K562 (cell line): ENCODE data around the gene SLTM. TPM values are rescaled to one million over a fixed set of nuclear protein-coding genes. Genes with fewer than 3 reads are reported as not detected.

Experiments
- COPS2 ChIP-seq: fragments of 450-650 bp; conservative IDR thresholded peaks from 2 replicates; pipeline ENCODE4 v1.6.1; 2016; ENCODE audit warnings: mild to moderate bottlenecking, moderate library complexity
- NR3C1 ChIP-seq: sonication (generic); formaldehyde crosslinking; IDR thresholded peaks from 2 replicates; pipeline ENCODE4 v1.8.1; 2022; ENCODE audit warnings: missing genetic modification reagents
- U2AF2 ChIP-seq: fragments of 200-400 bp; formaldehyde crosslinking; optimal IDR thresholded peaks from 2 replicates; pipeline ENCODE3; 2017; ENCODE audit warnings: low read depth, mild to moderate bottlenecking, low read length
- ZNF263 ChIP-seq: sonication (generic); formaldehyde crosslinking; IDR thresholded peaks from 2 replicates; pipeline ENCODE4 v1.8.0; 2022; ENCODE audit warnings: mild to moderate bottlenecking, missing genetic modification reagents, borderline replicate concordance
- polyA plus RNA-seq, 8 experiments: library from polyadenylated mRNA; depleted of rRNA in 4 of 8; stranded (reverse) in 5 of 8; unstranded in 3 of 8; fragments of >200 nt; fragmentation: Nextera tagmentation in 2 of 8; fragmentation: Illumina TruSeq in 1 of 8; extraction: Ambion mirVana in 2 of 8; extraction: Trizol in 1 of 8; gene quantifications; 2 replicates each; pipeline versions ENCODE4 v1.2.1 to v1.2.3, GENCODE V29; 2011 to 2014; ENCODE audit warnings: inconsistent platforms in 1 of 8, missing spikeins in 1 of 8
- small RNA-seq: library from RNA; depleted of rRNA; stranded (forward); fragments of <200 nt; gene quantifications from one replicate; pipeline ENCODE3, GENCODE V24; 2014
- total RNA-seq, 7 experiments: library from RNA; depleted of rRNA in 6 of 7; stranded (reverse); fragments of >200 nt in 6 of 7; fragmentation: Illumina TruSeq in 2 of 7; extraction: Trizol in 2 of 7; gene quantifications; 2 replicates each; pipeline versions ENCODE4 v1.2.1 to v1.2.3, GENCODE V29; 2011 to 2021; ENCODE audit warnings: low replicate concordance in 1 of 7

The SLTM gene
- total and polyA plus RNA-seq, 9 of the 15 experiments (the other 6 are each of a cell fraction or from before 2014, with no cell fraction given) = 39.5 to 163 (median 102) TPM

- TF ChIP-seq ZNF263 = no peak
- TF ChIP-seq U2AF2 = no peak
- no peak for TF ChIP-seq COPS2
- TF ChIP-seq NR3C1 (CRISPR knock-in tag) = no peak
- TF ChIP-seq, all 486 proteins: peak for 0
Measured at GRCh38 chr15:58830556-58830955, 102.9 kb downstream of the SLTM start (continued).

Small RNA genes within 50 kb of the gene (small RNA-seq; reads per million reads assigned to genes)
- gene ZNF444P1 = not detected

Other genes with a start within 250 kb of the SLTM start
- 75.8 and 77.6 TPM in 2 replicates for gene ADAM10, start 184.0 kb downstream of the SLTM start, total RNA-seq (2014; rRNA removed)
- gene ADAM10, start 184.0 kb downstream of the SLTM start, total RNA-seq (2014; rRNA removed; fragmentation: Illumina TruSeq; extraction: Trizol) = 55.4 and 67.1 TPM in 2 replicates
- gene ADAM10, start 184.0 kb downstream of the SLTM start, total RNA-seq (2015; rRNA removed; fragmentation: Illumina TruSeq; extraction: Trizol) = 47.8 and 53.9 TPM in 2 replicates
- 76.9 and 87.1 TPM in 2 replicates for gene ADAM10, start 184.0 kb downstream of the SLTM start, total RNA-seq (2021)
- 128 and 152 TPM in 2 replicates for gene ADAM10, start 184.0 kb downstream of the SLTM start, polyA plus RNA-seq (2011; rRNA removed)
- 57.3 and 62.8 TPM in 2 replicates for gene ADAM10, start 184.0 kb downstream of the SLTM start, polyA plus RNA-seq (2014; fragmentation: Illumina TruSeq; extraction: Trizol)
- gene ADAM10, start 184.0 kb downstream of the SLTM start, polyA plus RNA-seq (2014; fragmentation: Nextera tagmentation; extraction: Ambion mirVana) = 10 to 100 TPM; 11.9 to 14.0 TPM
- 59.9 and 68.8 TPM in 2 replicates for gene ADAM10, start 184.0 kb downstream of the SLTM start, polyA plus RNA-seq (2014; rRNA removed)
- gene MINDY2, start 162.4 kb downstream of the SLTM start, total RNA-seq (2014; rRNA removed) = 5.7 and 9.3 TPM in 2 replicates
- 12.5 and 12.6 TPM in 2 replicates for gene MINDY2, start 162.4 kb downstream of the SLTM start, total RNA-seq (2014; rRNA removed; fragmentation: Illumina TruSeq; extraction: Trizol)
- gene MINDY2, start 162.4 kb downstream of the SLTM start, total RNA-seq (2015; rRNA removed; fragmentation: Illumina TruSeq; extraction: Trizol) = 10.1 and 11.7 TPM in 2 replicates
- 9.9 and 12.1 TPM in 2 replicates for gene MINDY2, start 162.4 kb downstream of the SLTM start, total RNA-seq (2021)
- 14.5 and 15.3 TPM in 2 replicates for gene MINDY2, start 162.4 kb downstream of the SLTM start, polyA plus RNA-seq (2011; rRNA removed)
- 5.7 and 7.2 TPM in 2 replicates for gene MINDY2, start 162.4 kb downstream of the SLTM start, polyA plus RNA-seq (2014; fragmentation: Illumina TruSeq; extraction: Trizol)
- 1 to 10 TPM; 2.4 to 3.8 TPM for gene MINDY2, start 162.4 kb downstream of the SLTM start, polyA plus RNA-seq (2014; fragmentation: Nextera tagmentation; extraction: Ambion mirVana)
- gene MINDY2, start 162.4 kb downstream of the SLTM start, polyA plus RNA-seq (2014; rRNA removed) = 4.0 and 4.9 TPM in 2 replicates
- 9.5 and 14.0 TPM in 2 replicates for gene RNF111, start 54.0 kb upstream of the SLTM start, total RNA-seq (2014; rRNA removed)
- gene RNF111, start 54.0 kb upstream of the SLTM start, total RNA-seq (2014; rRNA removed; fragmentation: Illumina TruSeq; extraction: Trizol) = 14.4 and 20.6 TPM in 2 replicates
- 15.8 and 18.7 TPM in 2 replicates for gene RNF111, start 54.0 kb upstream of the SLTM start, total RNA-seq (2015; rRNA removed; fragmentation: Illumina TruSeq; extraction: Trizol)
- gene RNF111, start 54.0 kb upstream of the SLTM start, total RNA-seq (2021) = 21.4 and 26.0 TPM in 2 replicates
- gene RNF111, start 54.0 kb upstream of the SLTM start, polyA plus RNA-seq (2011; rRNA removed) = 22.8 and 32.9 TPM in 2 replicates
- gene RNF111, start 54.0 kb upstream of the SLTM start, polyA plus RNA-seq (2014; fragmentation: Illumina TruSeq; extraction: Trizol) = 14.5 and 15.2 TPM in 2 replicates
- 1 to 10 TPM; 7.9 to 8.5 TPM for gene RNF111, start 54.0 kb upstream of the SLTM start, polyA plus RNA-seq (2014; fragmentation: Nextera tagmentation; extraction: Ambion mirVana)
- 9.4 and 11.2 TPM in 2 replicates for gene RNF111, start 54.0 kb upstream of the SLTM start, polyA plus RNA-seq (2014; rRNA removed)
- 84.8 TPM in 2 replicates for gene CCNB2, start 171.5 kb upstream of the SLTM start, total RNA-seq (2014; rRNA removed)
- 108 and 125 TPM in 2 replicates for gene CCNB2, start 171.5 kb upstream of the SLTM start, total RNA-seq (2014; rRNA removed; fragmentation: Illumina TruSeq; extraction: Trizol)
- gene CCNB2, start 171.5 kb upstream of the SLTM start, total RNA-seq (2015; rRNA removed; fragmentation: Illumina TruSeq; extraction: Trizol) = 115 and 124 TPM in 2 replicates
- gene CCNB2, start 171.5 kb upstream of the SLTM start, total RNA-seq (2021) = 90.4 and 97.2 TPM in 2 replicates
- gene CCNB2, start 171.5 kb upstream of the SLTM start, polyA plus RNA-seq (2011; rRNA removed) = 148 and 169 TPM in 2 replicates
- gene CCNB2, start 171.5 kb upstream of the SLTM start, polyA plus RNA-seq (2014; fragmentation: Illumina TruSeq; extraction: Trizol) = 133 and 145 TPM in 2 replicates
- 100 to 1,000 TPM; 258 to 266 TPM for gene CCNB2, start 171.5 kb upstream of the SLTM start, polyA plus RNA-seq (2014; fragmentation: Nextera tagmentation; extraction: Ambion mirVana)
- gene CCNB2, start 171.5 kb upstream of the SLTM start, polyA plus RNA-seq (2014; rRNA removed) = 99.5 and 110 TPM in 2 replicates